OCI-M2 (cell line): Measurements from ENCODE around the gene LIPM.

ENCODE experiments used
- DNase-seq: peaks from one replicate; lab custom pipeline; 2025; ENCODE audit not compliant: unreplicated experiment; lab: John Stamatoyannopoulos, UW

LIPM gene, protein sequence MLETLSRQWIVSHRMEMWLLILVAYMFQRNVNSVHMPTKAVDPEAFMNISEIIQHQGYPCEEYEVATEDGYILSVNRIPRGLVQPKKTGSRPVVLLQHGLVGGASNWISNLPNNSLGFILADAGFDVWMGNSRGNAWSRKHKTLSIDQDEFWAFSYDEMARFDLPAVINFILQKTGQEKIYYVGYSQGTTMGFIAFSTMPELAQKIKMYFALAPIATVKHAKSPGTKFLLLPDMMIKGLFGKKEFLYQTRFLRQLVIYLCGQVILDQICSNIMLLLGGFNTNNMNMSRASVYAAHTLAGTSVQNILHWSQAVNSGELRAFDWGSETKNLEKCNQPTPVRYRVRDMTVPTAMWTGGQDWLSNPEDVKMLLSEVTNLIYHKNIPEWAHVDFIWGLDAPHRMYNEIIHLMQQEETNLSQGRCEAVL

DNA sequence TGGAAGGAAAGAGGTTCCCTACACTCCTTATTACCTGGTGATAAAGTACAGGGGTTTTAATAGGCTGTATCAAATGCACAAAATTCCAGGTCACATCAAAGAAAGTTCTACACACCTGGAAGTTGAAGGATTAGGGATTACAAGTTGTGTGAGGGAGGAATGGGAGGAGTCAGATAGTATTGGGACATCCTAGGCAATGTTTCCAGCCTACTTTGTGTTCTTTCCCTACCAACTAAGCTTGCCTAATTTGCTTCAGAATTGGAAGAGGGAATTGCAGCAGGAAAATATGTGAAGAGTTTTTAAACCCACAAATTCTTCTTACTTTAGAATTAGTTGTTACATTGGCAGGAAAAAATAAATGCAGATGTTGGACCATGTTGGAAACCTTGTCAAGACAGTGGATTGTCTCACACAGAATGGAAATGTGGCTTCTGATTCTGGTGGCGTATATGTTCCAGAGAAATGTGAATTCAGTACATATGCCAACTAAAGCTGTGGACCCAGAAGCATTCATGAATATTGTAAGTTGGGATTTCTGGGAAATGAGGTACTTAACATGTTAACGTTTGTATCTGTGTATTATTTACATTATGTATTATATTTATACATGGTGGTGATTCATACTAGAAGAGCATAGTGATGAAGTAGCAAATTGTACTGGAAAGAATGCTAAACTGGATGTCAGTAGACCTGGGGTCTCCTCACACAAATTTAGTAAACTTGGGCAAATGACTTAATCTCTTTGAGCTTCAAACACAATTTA, at the start of gene LIPM:
TSS of gene LIPM (plus strand) at position 208 of the 763 bp plus-strand sequence. CDS start at position 375, 167 bp downstream.
- no peak for DNase-seq

DNA sequence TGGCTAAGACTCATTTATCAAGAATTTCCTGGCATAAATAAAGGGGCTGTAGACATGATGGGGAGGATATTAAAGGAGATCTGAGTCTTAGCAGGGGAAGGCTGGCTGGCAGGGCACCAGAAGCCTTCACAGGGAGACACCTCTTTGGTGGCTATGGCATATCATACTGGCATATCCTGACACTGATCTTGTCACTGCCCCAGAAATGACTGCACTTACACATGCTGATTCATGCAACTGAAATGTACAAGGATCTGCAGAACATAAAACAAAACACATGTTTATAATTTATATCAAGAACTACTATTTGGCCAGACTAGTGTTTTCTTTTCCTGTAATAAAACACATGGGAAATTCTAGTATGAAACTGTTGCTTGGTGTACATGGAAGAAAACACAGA, 48.2 kb upstream of the LIPM start:
- DNase-seq, result no peak

DNA sequence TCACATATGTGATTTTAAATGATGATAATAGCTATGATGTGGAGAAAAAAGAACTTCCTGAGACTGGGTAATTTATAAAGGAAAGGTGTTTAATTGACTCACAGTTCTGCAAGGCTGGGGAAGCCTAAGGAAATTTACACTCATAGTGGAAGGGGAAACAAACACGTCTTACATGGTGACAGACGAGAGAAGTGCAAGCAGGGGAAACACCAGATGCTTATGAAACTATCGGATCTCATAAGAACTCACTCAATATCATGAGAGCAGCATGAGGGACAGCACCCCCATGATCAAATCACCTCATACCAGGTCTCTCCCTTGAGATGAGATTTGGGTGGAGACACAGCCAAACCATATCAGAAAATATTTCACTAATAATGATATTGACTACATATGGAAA, 46.8 kb upstream of the LIPM start:
- DNase-seq, result no peak

GRCh38 chr10:88756660-88757059, 45.9 kb upstream of the LIPM start:
- DNase-seq, result no peak

DNA sequence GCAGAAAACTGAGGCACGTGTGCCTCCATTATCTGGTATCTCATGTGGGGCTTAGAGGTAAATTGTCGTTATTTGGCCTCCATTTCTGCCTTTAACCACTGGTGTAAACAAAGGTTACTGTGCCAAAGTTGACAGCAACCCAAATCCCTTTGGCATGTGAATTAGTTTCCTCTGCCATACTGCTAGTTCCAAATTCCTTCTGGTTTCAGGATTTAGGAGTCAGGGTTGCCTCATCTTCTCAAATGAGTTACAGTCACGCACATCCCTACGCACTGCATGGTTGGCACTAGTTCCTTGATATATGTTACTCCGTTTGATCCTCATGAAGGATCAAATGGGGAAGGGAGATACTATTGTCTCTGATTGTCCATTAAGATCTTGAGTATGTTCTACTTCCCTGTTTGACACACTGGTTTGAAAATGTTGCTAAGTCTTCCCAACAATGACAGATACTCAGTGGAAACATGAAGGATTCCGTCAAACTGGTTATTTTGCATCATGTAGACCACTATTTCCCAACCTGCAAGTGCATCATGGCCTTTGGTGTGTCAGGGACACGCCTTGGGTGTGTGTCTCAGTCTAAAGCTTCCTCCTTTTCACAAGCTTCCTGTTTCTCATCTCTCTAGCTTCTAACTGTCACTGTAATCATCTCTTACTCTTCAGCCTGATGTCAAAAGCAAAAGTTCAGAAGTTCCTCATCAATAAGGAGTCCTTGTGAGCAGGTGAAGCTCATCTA, 43.0 kb upstream of the LIPM start, which contains the start of gene LIPN:
TSS of gene LIPN (plus strand) at position 655 of the 736 bp plus-strand sequence. CDS start 1,386 bp downstream, outside the sequence.
- no peak for DNase-seq

DNA sequence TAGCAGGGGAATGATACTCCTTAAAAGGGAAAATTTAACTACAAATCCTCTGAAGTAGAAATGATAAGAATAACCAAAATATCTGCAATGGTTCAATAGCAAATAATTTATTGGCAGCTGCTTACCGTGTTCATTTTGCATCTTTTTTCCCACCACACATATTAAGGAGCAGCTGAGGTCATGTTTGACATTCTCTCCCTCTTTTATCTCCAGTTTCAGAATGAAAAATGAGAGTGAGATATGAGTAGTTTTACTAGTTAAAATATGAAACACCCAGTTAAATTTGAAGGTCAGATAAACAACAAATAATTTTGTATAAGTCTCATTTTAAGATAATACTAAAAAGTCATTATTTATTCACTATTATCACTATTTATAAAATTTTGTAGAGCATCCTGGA, 39.6 kb upstream of the LIPM start:
- DNase-seq, result no peak

DNA sequence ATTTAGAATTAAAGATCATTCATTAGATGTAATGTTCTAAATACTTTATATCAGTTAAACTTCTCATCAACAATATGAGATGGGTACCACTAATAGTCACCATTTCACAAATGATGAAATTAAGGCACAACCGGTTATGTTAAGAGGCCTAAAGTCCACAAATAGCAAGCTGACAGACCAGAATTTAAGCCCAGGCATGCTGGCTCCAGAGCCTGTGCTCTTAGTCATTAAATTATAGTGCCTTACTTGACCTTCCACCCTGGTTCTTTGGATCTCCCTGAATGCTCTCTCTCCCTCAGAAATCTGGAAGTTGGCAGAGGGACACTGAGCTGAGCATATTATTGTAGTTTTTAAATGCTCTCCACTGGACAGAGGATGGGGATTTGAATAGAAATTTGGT, 39.1 kb upstream of the LIPM start:
- DNase-seq, result no peak

GRCh38 chr10:88764110-88764509, 38.4 kb upstream of the LIPM start:
- no peak for DNase-seq

DNA sequence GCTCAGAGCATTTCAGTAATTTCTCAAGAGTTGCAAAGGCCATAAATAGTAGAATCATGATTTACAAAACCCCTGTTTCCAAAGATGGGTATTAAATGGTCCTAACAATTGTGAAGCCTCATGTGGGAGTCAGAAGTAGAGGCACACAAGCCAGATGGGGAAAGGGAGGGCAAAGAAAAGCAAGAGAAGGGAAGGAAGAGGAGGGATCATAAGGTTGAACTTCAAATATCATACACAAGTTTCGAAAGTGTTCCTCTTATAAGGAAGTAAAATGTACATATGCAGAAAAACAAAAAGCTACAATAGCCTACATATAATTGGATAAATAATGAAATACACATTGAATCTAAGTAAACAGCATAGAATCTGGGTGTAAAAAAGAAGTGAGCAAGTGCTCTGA, 36.7 kb upstream of the LIPM start:
- no peak for DNase-seq

- DNase-seq, result no peak
These were observed 33.1 kb upstream of the LIPM start for GRCh38 chr10:88769384-88769783.

- DNase-seq, result no peak
These were observed 21.3 kb upstream of the LIPM start for GRCh38 chr10:88781206-88781605.

DNA sequence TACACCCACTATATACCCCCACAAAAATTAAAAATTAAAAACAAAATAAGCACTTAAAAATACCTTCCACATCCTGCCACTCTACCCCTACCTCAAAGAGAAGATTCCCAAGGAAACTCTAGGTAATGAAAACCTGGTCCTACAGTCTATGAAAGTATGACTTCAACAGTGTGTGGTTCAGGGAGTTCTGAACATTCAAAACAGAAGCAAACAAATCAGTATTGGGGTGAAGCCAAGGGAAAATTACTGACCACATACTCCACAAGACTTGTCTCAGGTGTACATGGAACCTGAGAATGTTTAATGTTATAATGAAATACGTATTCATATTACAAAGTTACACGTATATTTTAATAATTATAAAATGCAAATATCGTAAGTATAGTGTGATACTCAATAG, 20.3 kb upstream of the LIPM start:
- DNase-seq, result no peak

GRCh38 chr10:88783724-88784123, 18.8 kb upstream of the LIPM start:
- DNase-seq, result no peak

GRCh38 chr10:88786032-88786770, 16.3 kb upstream of the LIPM start:
- no peak for DNase-seq

- no peak for DNase-seq
These were observed 15.1 kb upstream of the LIPM start for GRCh38 chr10:88787463-88787862.

- DNase-seq, result no peak
These were observed 13.6 kb upstream of the LIPM start for GRCh38 chr10:88788924-88789323.

- no peak for DNase-seq
These were observed 10.6 kb upstream of the LIPM start for GRCh38 chr10:88791924-88792323.

- no peak for DNase-seq
These were observed 9.9 kb upstream of the LIPM start for GRCh38 chr10:88792661-88793060.

DNA sequence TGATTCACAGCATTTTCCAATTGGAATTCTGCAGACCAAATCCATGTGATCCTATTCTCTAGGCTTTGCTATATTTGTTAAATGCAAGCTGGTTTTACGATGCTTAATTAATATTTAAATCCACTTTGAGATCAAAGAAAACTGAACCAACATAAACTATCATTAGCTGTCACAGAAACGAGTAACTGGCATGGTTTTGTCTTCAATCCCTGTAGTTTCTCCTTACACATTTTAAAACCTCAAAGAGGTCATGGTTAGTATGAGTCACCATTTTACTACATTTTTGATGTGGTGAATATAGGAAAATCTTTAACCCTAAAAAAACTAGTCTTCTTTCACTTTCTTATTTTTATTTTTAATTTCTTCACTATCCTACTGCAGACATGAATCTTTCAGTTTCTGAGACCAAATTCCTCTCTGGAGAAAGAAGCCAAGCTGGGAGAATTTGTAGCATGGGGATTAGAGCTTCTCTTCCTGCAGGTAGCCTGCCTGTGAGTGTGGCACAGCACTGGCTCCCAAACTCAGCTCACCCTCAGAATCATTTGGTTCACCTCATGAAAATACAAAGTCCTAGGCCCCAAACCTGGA, 8.7 kb upstream of the LIPM start:
- no peak for DNase-seq

DNA sequence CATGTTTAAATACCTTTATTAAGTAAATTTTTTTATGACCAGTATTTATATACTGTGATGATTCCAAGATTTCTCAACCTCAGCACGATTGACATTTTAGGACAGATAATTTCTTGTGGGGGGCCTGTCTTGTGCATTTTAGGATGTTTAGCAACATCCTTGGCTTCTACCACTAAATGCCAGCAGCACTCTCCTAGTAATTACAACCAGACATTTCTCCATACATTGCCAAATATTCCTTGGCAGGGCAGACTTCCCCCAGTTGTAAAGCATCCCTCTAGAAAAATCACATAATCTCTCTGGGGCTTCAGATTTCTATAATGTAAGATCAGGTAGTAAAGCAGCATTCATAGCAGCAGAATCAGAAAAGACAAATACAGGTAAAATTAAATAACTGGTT, 7.8 kb upstream of the LIPM start:
- DNase-seq, result no peak
